IPS-20b (cell line): ENCODE results near the gene ANKRD7.
"Not testable (repeated sequence)": the region's sequence is repeated elsewhere in the genome, so short reads cannot be mapped to it uniquely, and the experiment has no call there.

Source experiments
- H3K27ac ChIP-seq: one replicate; pipeline ENCODE4 v1.5.1; 2013; ENCODE audit warnings: low read length
- H3K27me3 ChIP-seq: 2 replicates; pipeline ENCODE4 v1.6.1; 2013; ENCODE audit warnings: mild to moderate bottlenecking, low read length, inconsistent platforms; ENCODE audit not compliant: insufficient read depth
- H3K36me3 ChIP-seq: 2 replicates; pipeline ENCODE4 v1.6.1; 2013; ENCODE audit warnings: low read depth, mild to moderate bottlenecking, inconsistent platforms, low read length, moderate library complexity; ENCODE audit not compliant: insufficient read depth
- H3K4me1 ChIP-seq: 2 replicates; pipeline ENCODE4 v1.6.1; 2013; ENCODE audit warnings: mild to moderate bottlenecking, control low read depth, inconsistent platforms, low read length, moderate library complexity; ENCODE audit not compliant: insufficient read depth
- H3K4me3 ChIP-seq: 2 replicates; pipeline ENCODE4 v1.5.1; 2013; ENCODE audit warnings: mild to moderate bottlenecking, low read length, inconsistent platforms
- H3K9ac ChIP-seq: 2 replicates; pipeline ENCODE4 v1.6.1; 2013; ENCODE audit warnings: low read depth, mild to moderate bottlenecking, inconsistent platforms, low read length, moderate library complexity
- H3K9me3 ChIP-seq: 2 replicates; pipeline ENCODE4 v1.6.1; 2013; ENCODE audit warnings: mild to moderate bottlenecking, low read depth, low read length, inconsistent platforms; ENCODE audit not compliant: insufficient read depth

Gene ANKRD7

GRCh38 chr7:118240320-118240719 lies 15.8 kb downstream of the ANKRD7 start:
- H3K36me3 ChIP-seq, H3K27ac ChIP-seq: not testable (repeated sequence)

DNA sequence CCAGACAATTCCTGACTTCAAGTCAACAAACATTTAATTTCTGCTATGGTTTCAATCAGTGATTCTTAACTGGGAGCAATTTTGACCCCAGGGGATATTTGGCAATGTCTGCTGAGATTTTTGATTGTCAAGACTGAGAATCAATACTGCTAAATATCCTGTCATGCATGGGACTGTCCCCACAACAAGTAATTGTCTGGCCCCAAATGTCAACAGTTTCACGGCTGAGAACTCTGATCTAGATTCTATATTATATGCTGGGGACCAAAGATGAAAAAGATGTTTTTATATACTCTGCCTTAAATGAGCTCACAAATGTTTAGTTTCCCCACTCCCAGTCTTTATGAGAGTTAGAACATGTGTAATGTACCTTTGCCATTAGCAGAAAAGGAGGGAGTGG lies 19.2 kb downstream of the ANKRD7 start:
- no peak overlapping the region for H3K4me3 ChIP-seq
- no peak overlapping the region for H3K27ac ChIP-seq
- H3K9me3 ChIP-seq, result no peaks in the 10 kb centered on the region
- no peaks in the 10 kb centered on the region for H3K4me1 ChIP-seq
- H3K9ac ChIP-seq, result no peak overlapping the region
- no peaks in the 10 kb centered on the region for H3K36me3 ChIP-seq
- no peaks in the 10 kb centered on the region for H3K27me3 ChIP-seq

More at GRCh38 chr7:118240320-118240719, 15.8 kb downstream of the ANKRD7 start:
- H3K9me3 ChIP-seq, H3K27me3 ChIP-seq, H3K9ac ChIP-seq, H3K4me1 ChIP-seq, H3K4me3 ChIP-seq: not testable (repeated sequence)

DNA sequence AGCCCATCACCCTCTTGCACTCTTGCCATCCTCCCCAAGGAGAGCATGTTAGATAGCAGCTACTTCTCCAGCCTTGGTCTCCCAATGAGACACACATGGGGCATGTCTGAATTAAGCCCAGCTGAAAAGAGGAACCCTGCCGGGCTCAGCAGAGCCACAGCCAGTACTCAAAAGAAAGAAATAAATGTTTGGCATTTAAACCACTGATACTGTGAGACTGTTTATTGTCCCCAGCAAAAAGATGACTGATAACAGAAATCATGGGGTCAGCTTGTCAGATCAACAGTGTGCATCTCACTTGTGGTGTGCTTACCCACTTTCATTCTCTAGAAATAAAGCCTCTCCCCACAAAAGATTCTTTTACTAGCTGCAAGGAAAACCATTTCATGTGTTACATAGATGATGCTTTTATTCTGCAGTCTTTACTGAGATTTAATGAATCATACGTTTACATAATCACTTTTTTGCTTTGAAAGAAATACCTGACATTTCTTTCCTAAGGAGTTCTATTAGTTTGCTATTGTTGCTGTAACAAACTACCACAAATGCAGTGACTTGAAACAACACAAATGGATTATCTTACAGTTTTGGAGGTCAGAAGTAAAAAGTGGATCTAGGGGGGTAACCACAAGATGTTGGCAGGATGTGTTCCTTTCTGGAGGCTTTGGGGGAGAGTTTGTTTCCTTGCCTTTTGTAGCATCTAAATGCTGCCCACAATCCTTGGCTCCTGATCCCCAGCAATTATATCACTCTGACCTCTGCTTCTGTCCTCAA lies 20.9 kb downstream of the ANKRD7 start:
- Histone ChIP-seq H3K27ac (no peak overlapping the region), H3K36me3 (no peaks in the 10 kb centered on the region)

GRCh38 chr7:118250860-118251494 lies 26.5 kb downstream of the ANKRD7 start:
- H3K27me3 ChIP-seq, result no peaks in the 10 kb centered on the region
- H3K36me3 ChIP-seq, result no peaks in the 10 kb centered on the region
- H3K9me3 ChIP-seq, result no peaks in the 10 kb centered on the region
- no peaks in the 10 kb centered on the region; the same call in 1 of the 2 replicates for H3K4me1 ChIP-seq
- no peak overlapping the region for H3K9ac ChIP-seq
- H3K27ac ChIP-seq, result no peak overlapping the region
- H3K4me3 ChIP-seq, result no peak overlapping the region

More for the DNA sequence above, 20.9 kb downstream of the ANKRD7 start:
- Histone ChIP-seq H3K4me1 (no peaks in the 10 kb centered on the region), H3K4me3 (no peak overlapping the region), H3K9me3 (no peaks in the 10 kb centered on the region), H3K9ac (no peak overlapping the region; the same call in 1 of the 2 replicates), H3K27me3 (no peaks in the 10 kb centered on the region)

DNA sequence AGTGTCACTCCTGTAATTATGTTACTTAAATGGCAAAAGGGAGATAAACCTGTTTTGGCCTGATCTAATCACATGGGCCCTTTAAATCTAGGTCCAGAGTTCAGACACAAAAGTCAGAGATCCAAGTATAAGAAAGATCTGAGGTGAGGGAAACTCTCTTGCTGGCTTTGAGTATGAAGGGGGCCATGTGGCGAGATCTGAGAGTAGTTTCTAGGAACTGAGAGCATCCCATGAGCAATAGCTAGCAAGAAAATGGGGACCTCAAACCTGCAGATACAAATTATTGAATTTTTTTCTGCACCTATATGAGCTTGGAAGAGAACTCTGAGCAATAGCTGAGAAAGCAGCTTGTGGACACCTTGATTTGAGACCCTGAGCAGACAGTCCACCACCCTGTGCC lies 27.6 kb downstream of the ANKRD7 start:
- no peak overlapping the region for H3K27ac ChIP-seq
- no peaks in the 10 kb centered on the region for H3K9me3 ChIP-seq
- no peaks in the 10 kb centered on the region for H3K27me3 ChIP-seq
- no peaks in the 10 kb centered on the region; the same call in 1 of the 2 replicates for H3K4me1 ChIP-seq
- no peak overlapping the region for H3K4me3 ChIP-seq
- H3K9ac ChIP-seq, result no peak overlapping the region
- no peaks in the 10 kb centered on the region for H3K36me3 ChIP-seq

- H3K4me1 ChIP-seq, result no peaks in the 10 kb centered on the region
- H3K27me3 ChIP-seq, result no peaks in the 10 kb centered on the region
- no peaks in the 10 kb centered on the region for H3K36me3 ChIP-seq
- H3K27ac ChIP-seq, result no peak overlapping the region
- no peaks in the 10 kb centered on the region for H3K9me3 ChIP-seq
- H3K9ac ChIP-seq, result no peak overlapping the region
- no peak overlapping the region for H3K4me3 ChIP-seq
Observed at GRCh38 chr7:118259115-118259514, 34.6 kb downstream of the ANKRD7 start.

- no peak overlapping the region for H3K27ac ChIP-seq
- H3K4me1 ChIP-seq, result no peaks in the 10 kb centered on the region
- H3K36me3 ChIP-seq, result no peaks in the 10 kb centered on the region
- H3K9ac ChIP-seq, result no peak overlapping the region; the same call in 1 of the 2 replicates
- no peak overlapping the region for H3K4me3 ChIP-seq
- no peaks in the 10 kb centered on the region for H3K27me3 ChIP-seq
- no peaks in the 10 kb centered on the region for H3K9me3 ChIP-seq
Observed at GRCh38 chr7:118264836-118265235, 40.3 kb downstream of the ANKRD7 start.

DNA sequence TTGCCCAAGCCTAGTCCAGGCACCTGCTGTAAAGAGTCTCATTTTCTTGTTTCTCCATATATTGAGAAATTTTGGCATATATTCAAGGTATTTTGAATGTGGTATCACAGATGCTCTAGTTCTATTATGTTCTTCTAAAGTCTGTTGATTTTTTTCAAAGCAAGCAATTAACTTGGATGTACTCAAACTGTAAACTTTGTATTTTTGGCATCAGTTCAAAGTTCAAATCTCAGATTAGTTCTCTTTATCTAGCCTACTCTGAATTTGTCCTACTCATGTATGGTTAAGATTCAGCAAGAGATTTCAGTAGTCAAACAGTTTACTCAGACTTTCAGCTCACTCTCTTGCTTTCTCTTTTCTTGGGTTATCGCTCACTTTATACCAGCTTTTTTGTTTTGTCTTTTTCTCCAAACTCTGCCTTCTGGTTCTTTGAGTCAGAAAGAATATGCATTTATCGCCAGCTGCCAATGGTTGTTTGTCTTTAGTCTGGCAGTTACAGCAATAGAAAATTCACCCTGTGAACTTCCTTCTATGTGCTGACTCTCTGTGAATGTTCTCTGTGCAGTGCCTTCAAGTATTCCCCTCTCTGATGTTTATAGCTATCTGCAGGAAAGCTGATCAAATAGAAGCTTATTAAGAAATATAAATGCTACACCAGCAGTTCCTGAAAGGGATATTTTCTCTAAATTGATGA lies 56.0 kb downstream of the ANKRD7 start:
- no peaks in the 10 kb centered on the region for H3K9me3 ChIP-seq
- H3K27me3 ChIP-seq, result no peaks in the 10 kb centered on the region
- H3K4me1 ChIP-seq, result no peaks in the 10 kb centered on the region
- H3K9ac ChIP-seq, result no peak overlapping the region
- no peak overlapping the region for H3K27ac ChIP-seq
- no peak overlapping the region for H3K4me3 ChIP-seq
- H3K36me3 ChIP-seq, result no peaks in the 10 kb centered on the region

DNA sequence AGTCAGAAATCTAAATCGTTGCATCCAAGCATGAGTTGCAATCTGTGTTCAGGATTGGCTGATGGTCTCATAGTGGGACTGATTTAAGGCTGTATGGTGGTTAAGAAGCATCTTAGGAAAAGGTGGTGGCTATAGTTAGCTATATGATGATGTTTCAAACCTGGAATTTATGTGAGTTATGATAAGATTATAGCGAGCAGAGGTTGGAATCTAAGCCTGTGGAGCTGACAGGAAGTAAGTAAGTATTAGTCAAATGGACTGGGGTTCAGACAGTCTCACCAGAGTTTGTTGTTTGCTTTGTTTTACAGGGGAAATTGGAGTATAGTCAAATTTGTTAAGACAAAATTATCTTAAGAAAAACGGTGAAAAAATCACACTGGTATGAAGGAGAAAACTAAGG lies 56.7 kb downstream of the ANKRD7 start:
- Histone ChIP-seq H3K36me3 (no peaks in the 10 kb centered on the region), H3K4me1 (no peaks in the 10 kb centered on the region), H3K4me3 (no peak overlapping the region), H3K27me3 (no peaks in the 10 kb centered on the region), H3K27ac (no peak overlapping the region), H3K9me3 (no peaks in the 10 kb centered on the region), H3K9ac (no peak overlapping the region)

GRCh38 chr7:118285358-118285757 lies 60.9 kb downstream of the ANKRD7 start:
- no peak overlapping the region for H3K27ac ChIP-seq
- H3K4me1 ChIP-seq, result no peaks in the 10 kb centered on the region
- H3K27me3 ChIP-seq, result no peaks in the 10 kb centered on the region
- H3K9me3 ChIP-seq, result peaks cover 4% of the 10 kb centered on the region; the same call in 1 of the 2 replicates
- no peak overlapping the region for H3K4me3 ChIP-seq
- no peaks in the 10 kb centered on the region for H3K36me3 ChIP-seq
- no peak overlapping the region for H3K9ac ChIP-seq

- Histone ChIP-seq H3K9ac (no peak overlapping the region), H3K9me3 (peaks cover 12% of the 10 kb centered on the region), H3K27me3 (no peaks in the 10 kb centered on the region), H3K4me3 (no peak overlapping the region), H3K27ac (no peak overlapping the region), H3K4me1 (no peaks in the 10 kb centered on the region), H3K36me3 (no peaks in the 10 kb centered on the region)
Observed at GRCh38 chr7:118286131-118286530, 61.6 kb downstream of the ANKRD7 start.

GRCh38 chr7:118288098-118288497 lies 63.6 kb downstream of the ANKRD7 start:
- Histone ChIP-seq H3K27ac (no peak overlapping the region), H3K36me3 (no peaks in the 10 kb centered on the region), H3K4me1 (no peaks in the 10 kb centered on the region), H3K9me3 (peaks cover 19% of the 10 kb centered on the region), H3K9ac (no peak overlapping the region), H3K27me3 (no peaks in the 10 kb centered on the region), H3K4me3 (no peak overlapping the region)
